ENCODE data around the gene SENP3. TPM values are rescaled to one million over a fixed set of nuclear protein-coding genes. Genes with fewer than 3 reads are reported as not detected.
A peak's percentile ranks its signal among the peaks of the same experiment; 100 is the strongest.

The SENP3 gene
- total RNA-seq, 1 experiment from 2014 or later, result 85.6 TPM

DNA sequence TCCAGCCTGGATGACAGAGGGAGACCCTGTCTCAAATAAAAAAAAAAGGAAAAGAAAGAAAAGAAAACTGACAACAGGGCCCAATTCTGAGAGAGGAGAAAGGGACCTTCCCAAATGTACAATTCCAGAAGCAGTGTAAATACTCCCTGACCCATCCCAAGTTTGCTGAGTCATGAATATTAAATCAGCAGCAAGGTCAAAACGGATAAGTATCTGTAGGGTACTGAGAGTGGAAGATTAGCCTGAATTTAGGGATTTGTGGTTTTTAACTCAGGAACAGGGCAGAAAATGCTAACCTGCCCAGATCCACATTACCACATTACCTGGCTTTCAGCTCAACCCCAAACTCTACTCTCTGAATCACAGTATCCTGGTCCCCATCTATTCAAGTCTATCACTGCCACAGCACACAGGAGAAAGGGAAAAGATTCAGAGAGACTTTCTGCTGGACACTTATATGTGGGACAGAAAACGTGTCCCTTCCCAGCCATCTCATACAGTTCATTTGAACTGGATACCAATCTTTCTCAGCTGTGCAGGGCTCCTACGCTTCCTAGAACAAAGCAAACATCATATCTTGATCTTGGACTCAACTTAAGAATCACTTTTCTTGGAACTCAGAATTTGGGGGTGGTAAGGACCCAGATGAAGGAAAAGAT lies 50.0 kb downstream of the SENP3 start:
- no peak for DNase-seq
- Histone ChIP-seq H3K4me3 (no peak overlapping the region), H3K36me3 (peaks cover 8% of the 10 kb centered on the region; the same call in 1 of the 2 replicates), H3K27me3 (no peaks in the 10 kb centered on the region), H3K9me3 (no peaks in the 10 kb centered on the region)

DNA sequence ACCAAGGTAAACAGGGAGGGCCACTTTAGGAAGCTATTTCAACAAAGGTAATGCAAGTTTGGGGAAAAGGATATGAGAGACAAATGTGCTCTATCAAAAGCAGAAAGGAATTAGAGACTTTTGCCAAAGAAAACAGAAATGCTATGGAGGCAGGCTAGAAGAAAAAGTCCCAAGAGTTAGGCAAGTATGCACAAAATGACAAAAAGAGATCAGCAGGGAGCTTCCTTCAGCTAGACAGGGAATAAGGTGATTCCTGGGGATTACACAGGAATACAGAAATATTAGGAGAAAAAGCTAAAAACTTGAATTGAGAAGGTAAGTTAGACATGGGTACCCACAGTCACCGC lies 50.5 kb downstream of the SENP3 start:
- Histone ChIP-seq H3K4me3 (no peak overlapping the region), H3K9me3 (no peaks in the 10 kb centered on the region), H3K27me3 (no peaks in the 10 kb centered on the region), H3K36me3 (peaks cover 8% of the 10 kb centered on the region; the same call in 1 of the 2 replicates)
- no peak for DNase-seq

DNA sequence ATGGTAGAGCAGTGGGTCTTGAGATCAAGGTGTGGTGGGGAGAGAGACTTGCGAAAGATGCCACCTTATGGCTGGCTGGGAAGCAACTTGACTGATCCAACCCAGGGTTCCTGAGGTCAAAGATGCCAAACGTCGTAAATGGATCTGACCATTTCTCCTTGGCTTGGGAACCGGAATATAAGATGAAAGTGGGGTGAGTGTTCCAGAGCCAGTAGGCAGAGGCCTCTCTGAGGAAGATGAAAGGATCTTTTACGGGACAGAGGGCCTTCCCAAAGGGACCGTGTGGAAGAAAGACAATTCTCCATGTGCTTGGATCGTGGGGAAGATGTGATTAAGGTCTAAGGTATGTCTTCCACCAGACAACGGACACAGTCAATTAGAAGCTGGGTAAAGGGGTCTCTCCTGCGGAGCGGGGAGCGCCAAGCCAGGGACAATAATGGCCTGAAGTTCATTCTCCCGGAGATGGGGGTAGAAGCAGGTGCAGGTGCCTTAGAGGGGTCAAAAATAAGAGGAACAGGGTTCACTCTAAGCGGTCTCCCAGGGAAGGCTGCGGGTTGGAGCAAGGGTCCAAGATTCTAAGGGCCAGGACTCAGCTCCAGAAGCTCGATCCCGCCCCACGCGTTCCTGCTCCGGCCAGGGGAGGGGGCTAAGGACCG lies 52.2 kb downstream of the SENP3 start:
- Histone ChIP-seq H3K4me3 (peak overlapping the region; percentile 69), H3K9me3 (no peaks in the 10 kb centered on the region), H3K36me3 (peaks cover 8% of the 10 kb centered on the region; the same call in 1 of the 2 replicates), H3K27me3 (no peaks in the 10 kb centered on the region)
- DNase-seq, result no peak

DNA sequence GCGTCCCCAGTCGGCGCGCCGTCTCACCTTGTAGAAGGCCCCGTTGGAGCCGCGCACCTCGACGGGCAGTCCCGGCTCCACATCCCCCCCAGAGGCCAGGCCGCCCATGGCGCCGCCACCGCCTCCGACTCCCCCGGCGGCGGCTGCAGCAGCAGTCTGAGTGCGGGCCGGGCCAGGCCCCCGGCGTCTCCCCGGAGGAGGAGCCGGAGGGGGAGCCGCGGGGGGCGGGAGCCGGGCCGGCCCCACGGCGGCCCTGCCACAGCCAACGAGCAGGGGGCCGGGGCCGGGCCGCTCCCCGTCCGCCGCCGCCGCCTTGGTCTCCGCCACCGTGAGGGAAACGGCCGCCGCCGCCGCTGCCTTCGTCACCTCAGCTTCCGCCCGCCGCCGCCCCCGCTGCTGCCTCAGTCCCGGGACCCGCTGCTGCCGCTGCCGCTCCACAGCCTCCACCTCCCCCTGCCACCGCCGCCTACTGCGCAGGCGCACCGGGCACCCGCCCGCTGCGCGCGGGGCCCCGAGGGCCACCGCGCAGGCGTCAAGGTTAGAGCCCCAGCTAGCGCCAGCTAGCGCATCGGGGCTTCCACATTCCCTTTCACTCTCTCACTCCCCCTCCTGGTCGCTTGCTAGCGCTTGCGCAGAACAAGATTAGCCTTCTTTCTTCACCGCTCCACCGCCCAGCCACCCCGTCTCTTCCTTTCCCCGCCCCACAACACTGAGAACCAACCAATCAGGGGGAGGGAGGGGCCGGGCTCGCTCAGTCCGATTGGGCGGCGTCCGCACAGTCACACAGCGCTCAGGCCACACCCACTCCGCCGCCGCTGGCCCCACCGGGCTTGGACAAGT lies 52.9 kb downstream of the SENP3 start, which contains the start of gene FXR2:
Gene FXR2 (minus strand): TSS at position 473 of the 840 bp plus-strand sequence. CDS start 365 bp downstream, at position 108.
- Histone ChIP-seq H3K36me3 (0 out of 2 replicates have a peak, but pooled peaks cover 8% of the 10 kb centered on the region), H3K9me3 (no peaks in the 10 kb centered on the region), H3K27me3 (no peaks in the 10 kb centered on the region), H3K4me3 (peak within 1 kb of the TSS; percentile 69)
- peak; percentile 96 for DNase-seq

DNA sequence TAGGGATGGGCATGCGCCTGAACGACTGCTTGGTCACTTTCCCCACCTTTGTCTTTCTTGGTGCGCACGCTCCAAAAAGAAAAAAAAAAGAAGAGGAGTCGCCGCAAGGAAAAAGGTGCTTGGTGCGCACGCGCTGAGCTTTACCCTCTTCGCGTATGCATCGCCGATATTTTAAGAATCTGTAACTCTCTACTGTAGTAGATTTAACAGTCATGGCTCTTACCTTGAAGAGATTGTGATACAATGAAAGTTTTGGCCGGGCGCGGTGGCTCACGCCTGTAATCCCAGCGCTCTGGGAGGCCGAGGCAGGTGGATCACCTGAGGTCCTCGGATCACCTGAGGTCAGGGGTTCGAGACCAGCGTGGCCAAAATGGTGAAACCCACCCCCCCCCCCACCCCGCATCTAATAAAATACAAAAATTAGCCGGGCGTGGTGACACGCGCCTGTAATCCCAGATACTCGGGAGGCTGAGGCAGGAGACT lies 53.6 kb downstream of the SENP3 start:
- Histone ChIP-seq H3K4me3 (peak overlapping the region; percentile 69), H3K27me3 (no peaks in the 10 kb centered on the region), H3K9me3 (no peaks in the 10 kb centered on the region)

DNA sequence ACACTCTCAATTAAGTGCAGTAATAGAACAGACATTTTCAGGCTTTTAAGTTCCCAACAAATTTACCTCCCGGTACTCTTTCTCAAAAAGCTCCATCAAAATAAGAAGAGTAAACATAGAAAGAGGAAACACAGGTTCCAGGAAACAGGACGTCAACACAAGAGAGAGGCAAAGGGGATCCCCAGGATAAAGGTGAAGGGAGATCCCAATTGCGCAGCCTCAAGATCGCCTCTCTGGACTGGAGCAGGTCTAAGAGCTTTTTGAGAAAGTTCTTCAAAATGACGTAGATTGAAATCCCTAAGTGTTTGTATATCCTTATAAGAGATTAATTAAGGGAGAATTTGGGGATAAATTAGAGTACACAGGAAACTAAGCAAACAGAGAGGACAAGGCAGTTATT lies 56.9 kb downstream of the SENP3 start:
- no peak overlapping the region for H3K4me3 ChIP-seq
- no peaks in the 10 kb centered on the region for H3K36me3 ChIP-seq
- no peaks in the 10 kb centered on the region for H3K27me3 ChIP-seq
- H3K9me3 ChIP-seq, result no peaks in the 10 kb centered on the region
- DNase-seq, result no peak

More for the DNA sequence above, 53.6 kb downstream of the SENP3 start:
- no peak for DNase-seq
- H3K36me3 ChIP-seq, result 0 out of 2 replicates have a peak, but pooled peaks cover 7% of the 10 kb centered on the region

DNA sequence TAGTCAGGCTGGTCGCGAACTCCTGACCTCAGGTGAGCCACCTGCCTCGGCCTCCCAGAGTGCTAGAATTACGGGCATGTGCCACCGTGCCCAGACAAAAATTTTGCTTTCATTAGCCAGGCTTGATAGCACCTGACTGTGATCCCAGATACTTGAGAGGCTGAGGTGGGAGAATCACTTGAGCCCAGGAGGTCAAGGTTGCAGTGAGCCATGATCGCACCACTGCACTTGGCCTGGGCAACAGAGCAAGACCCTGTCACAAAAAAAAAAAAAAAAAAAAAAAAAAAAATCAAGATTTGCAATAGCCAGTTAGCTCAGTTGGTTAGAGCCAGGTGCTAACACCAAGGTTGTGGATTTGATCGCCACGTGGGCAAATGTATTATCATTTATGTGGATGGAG lies 59.1 kb downstream of the SENP3 start:
- no peaks in the 10 kb centered on the region for H3K36me3 ChIP-seq
- no peak overlapping the region for H3K4me3 ChIP-seq
- no peak for DNase-seq
- H3K27me3 ChIP-seq, result no peaks in the 10 kb centered on the region
- no peaks in the 10 kb centered on the region for H3K9me3 ChIP-seq

Other genes with a start within 250 kb of the SENP3 start
- gene GPS2, start 246.6 kb upstream of the SENP3 start, total RNA-seq (2014; rRNA removed; shearing (Covaris generic); ENCODE audit: low replicate concordance), result 37.3 and 55.3 TPM in 2 replicates
- gene NEURL4, start 232.6 kb upstream of the SENP3 start, total RNA-seq (2014; rRNA removed; shearing (Covaris generic); ENCODE audit: low replicate concordance), result 8.5 and 11.7 TPM in 2 replicates
- gene ACAP1, start 225.4 kb upstream of the SENP3 start, total RNA-seq (2014; rRNA removed; shearing (Covaris generic); ENCODE audit: low replicate concordance), result 0.20 TPM in 1 of 2 replicates, not detected in the other
- 5.0 and 6.5 TPM in 2 replicates for gene KCTD11, start 209.8 kb upstream of the SENP3 start, total RNA-seq (2014; rRNA removed; shearing (Covaris generic); ENCODE audit: low replicate concordance)
- gene TMEM95, start 206.8 kb upstream of the SENP3 start, total RNA-seq (2014; rRNA removed; shearing (Covaris generic); ENCODE audit: low replicate concordance), result not detected in 2 replicates
- gene TNK1, start 180.8 kb upstream of the SENP3 start, total RNA-seq (2014; rRNA removed; shearing (Covaris generic); ENCODE audit: low replicate concordance), result not detected in 2 replicates
- 2.8 and 7.3 TPM in 2 replicates for gene PLSCR3, start 167.4 kb upstream of the SENP3 start, total RNA-seq (2014; rRNA removed; shearing (Covaris generic); ENCODE audit: low replicate concordance)
- gene TMEM256, start 157.8 kb upstream of the SENP3 start, total RNA-seq (2014; rRNA removed; shearing (Covaris generic); ENCODE audit: low replicate concordance), result 3.6 and 52.0 TPM in 2 replicates
- 0.54 and 1.0 TPM in 2 replicates for gene NLGN2, start 154.1 kb upstream of the SENP3 start, total RNA-seq (2014; rRNA removed; shearing (Covaris generic); ENCODE audit: low replicate concordance)
- gene SPEM1, start 141.6 kb upstream of the SENP3 start, total RNA-seq (2014; rRNA removed; shearing (Covaris generic); ENCODE audit: low replicate concordance), result not detected in 2 replicates
- gene SPEM2, start 136.3 kb upstream of the SENP3 start, total RNA-seq (2014; rRNA removed; shearing (Covaris generic); ENCODE audit: low replicate concordance), result not detected in 2 replicates
- not detected in 2 replicates for gene SPEM3, start 133.1 kb upstream of the SENP3 start, total RNA-seq (2014; rRNA removed; shearing (Covaris generic); ENCODE audit: low replicate concordance)
- gene TMEM102, start 126.5 kb upstream of the SENP3 start, total RNA-seq (2014; rRNA removed; shearing (Covaris generic); ENCODE audit: low replicate concordance), result 0.33 and 0.76 TPM in 2 replicates
- not detected in 2 replicates for gene FGF11, start 122.4 kb upstream of the SENP3 start, total RNA-seq (2014; rRNA removed; shearing (Covaris generic); ENCODE audit: low replicate concordance)
- gene CHRNB1, start 116.9 kb upstream of the SENP3 start, total RNA-seq (2014; rRNA removed; shearing (Covaris generic); ENCODE audit: low replicate concordance), result 0.20 and 6.2 TPM in 2 replicates
- 5.3 and 6.0 TPM in 2 replicates for gene ZBTB4, start 82.3 kb upstream of the SENP3 start, total RNA-seq (2014; rRNA removed; shearing (Covaris generic); ENCODE audit: low replicate concordance)
- not detected in 2 replicates for gene SLC35G6, start 80.5 kb upstream of the SENP3 start, total RNA-seq (2014; rRNA removed; shearing (Covaris generic); ENCODE audit: low replicate concordance)
- 11.5 and 16.2 TPM in 2 replicates for gene POLR2A, start 77.6 kb upstream of the SENP3 start, total RNA-seq (2014; rRNA removed; shearing (Covaris generic); ENCODE audit: low replicate concordance)
- gene TNFSF12, start 12.9 kb upstream of the SENP3 start, total RNA-seq (2014; rRNA removed; shearing (Covaris generic); ENCODE audit: low replicate concordance), result 0.33 TPM in 1 of 2 replicates, not detected in the other
- gene TNFSF13, start 3.2 kb upstream of the SENP3 start, total RNA-seq (2014; rRNA removed; shearing (Covaris generic); ENCODE audit: low replicate concordance), result 1.7 TPM in 1 of 2 replicates, not detected in the other
- 12.6 and 17.3 TPM in 2 replicates for gene CD68, start 17.7 kb downstream of the SENP3 start, total RNA-seq (2014; rRNA removed; shearing (Covaris generic); ENCODE audit: low replicate concordance)
- 96.0 and 121 TPM in 2 replicates for gene MPDU1, start 21.9 kb downstream of the SENP3 start, total RNA-seq (2014; rRNA removed; shearing (Covaris generic); ENCODE audit: low replicate concordance)
- gene SOX15, start 28.2 kb downstream of the SENP3 start, total RNA-seq (2014; rRNA removed; shearing (Covaris generic); ENCODE audit: low replicate concordance), result 0.23 TPM in 1 of 2 replicates, not detected in the other
- 26.8 and 49.5 TPM in 2 replicates for gene FXR2, start 53.0 kb downstream of the SENP3 start, total RNA-seq (2014; rRNA removed; shearing (Covaris generic); ENCODE audit: low replicate concordance)
- gene SAT2, start 65.9 kb downstream of the SENP3 start, total RNA-seq (2014; rRNA removed; shearing (Covaris generic); ENCODE audit: low replicate concordance), result 16.0 and 20.1 TPM in 2 replicates
- not detected in 2 replicates for gene SHBG, start 68.2 kb downstream of the SENP3 start, total RNA-seq (2014; rRNA removed; shearing (Covaris generic); ENCODE audit: low replicate concordance)
- not detected in 2 replicates for gene ATP1B2, start 89.0 kb downstream of the SENP3 start, total RNA-seq (2014; rRNA removed; shearing (Covaris generic); ENCODE audit: low replicate concordance)
- gene TP53, start 125.6 kb downstream of the SENP3 start, total RNA-seq (2014; rRNA removed; shearing (Covaris generic); ENCODE audit: low replicate concordance), result 2.8 and 12.2 TPM in 2 replicates
- 13.4 and 25.9 TPM in 2 replicates for gene WRAP53, start 126.6 kb downstream of the SENP3 start, total RNA-seq (2014; rRNA removed; shearing (Covaris generic); ENCODE audit: low replicate concordance)
- 0.53 TPM in 1 of 2 replicates, not detected in the other for gene EFNB3, start 143.3 kb downstream of the SENP3 start, total RNA-seq (2014; rRNA removed; shearing (Covaris generic); ENCODE audit: low replicate concordance)
- not detected in 2 replicates for gene DNAH2, start 155.8 kb downstream of the SENP3 start, total RNA-seq (2014; rRNA removed; shearing (Covaris generic); ENCODE audit: low replicate concordance)